Body of pancreas (tissue), 4 donors: ENCODE measurements around the gene ZNF512B. TPM values are rescaled to one million over a fixed set of nuclear protein-coding genes. Genes with fewer than 3 reads are reported as not detected.
"Not testable (repeated sequence)": the region's sequence is repeated elsewhere in the genome, so short reads cannot be mapped to it uniquely, and the experiment has no call there.

Experiments used
- ATAC-seq: fragments of 150-250 bp; one replicate; pipeline ENCODE4 v1.9.1; 2016
- DNase-seq, 4 donors: peaks; one replicate each; pipeline ENCODE4 v3.0.0-alpha.2; 2019
- H3K27ac ChIP-seq, 4 donors: fragments of 200-600 bp; sonication (generic); 1 replicate in 3 of 4; 2 replicates in 1 of 4; pipeline versions ENCODE4 v1.5.1 to v1.6.1; 2016 to 2019; ENCODE audit warnings: mild to moderate bottlenecking in 1 of 4, mixed read lengths in 1 of 4, moderate library complexity in 1 of 4
- H3K27me3 ChIP-seq, 2 donors: fragments of 200-600 bp; sonication (generic); one replicate each; pipeline ENCODE4 v1.6.0; 2016; ENCODE audit warnings: mild to moderate bottlenecking in 1 of 2
- H3K36me3 ChIP-seq, 2 donors: fragments of 200-600 bp; sonication (generic); replicated peaks in 1 of 2; 2 replicates each; pipeline ENCODE4 v1.5.1; 2016; ENCODE audit warnings: low read depth in 2 of 2; ENCODE audit not compliant: insufficient read depth in 1 of 2
- H3K4me1 ChIP-seq: fragments of 200-600 bp; sonication (generic); one replicate; pipeline ENCODE4 v1.6.0; 2016
- H3K4me3 ChIP-seq, 2 donors: fragments of 200-600 bp; sonication (generic); 1 replicate in 1 of 2; 2 replicates in 1 of 2; pipeline ENCODE4 v1.5.1; 2016 to 2019
- H3K9me3 ChIP-seq, 3 donors: fragments of 200-600 bp; sonication (generic); 1 replicate in 2 of 3; 2 replicates in 1 of 3; pipeline ENCODE4 v1.5.1; 2016
- POLR2A ChIP-seq, 3 donors: fragments of 450-650 bp; IDR thresholded peaks; one replicate each; pipeline ENCODE4 v1.6.1; 2016; ENCODE audit warnings: antibody characterized with exemption in 3 of 3, mild to moderate bottlenecking in 2 of 3
- WGBS, 2 donors: methylation state at CpG; one replicate each; pipeline ENCODE4 v1.1.5; 2017; 5-methylcytosine and 5-hydroxymethylcytosine counted together
- intact Hi-C: fragments of 100-400 bp; cut with DNase I; formaldehyde crosslinking; loops from one replicate; pipeline ENCODE4 v1.15.1; 2023
- total RNA-seq, 2 donors: library from RNA; depleted of rRNA; stranded (reverse); fragments of >200 nt; gene quantifications; one replicate each; pipeline ENCODE4 v1.1.0, GENCODE V29; 2016
- TF ChIP-seq, protein P1 (sequence below), 7 experiments: fragments of 450-650 bp in 4 of 7; fragments of 200-600 bp in 3 of 7; sonication (generic) in 3 of 7; IDR thresholded peaks; one replicate each; pipeline ENCODE4 v1.5.1; 2016 to 2019; ENCODE audit warnings: antibody characterized with exemption in 7 of 7

The ZNF512B gene
- total RNA-seq, 2 donors from 2014 or later: 8.0 to 12.5 TPM

DNA sequence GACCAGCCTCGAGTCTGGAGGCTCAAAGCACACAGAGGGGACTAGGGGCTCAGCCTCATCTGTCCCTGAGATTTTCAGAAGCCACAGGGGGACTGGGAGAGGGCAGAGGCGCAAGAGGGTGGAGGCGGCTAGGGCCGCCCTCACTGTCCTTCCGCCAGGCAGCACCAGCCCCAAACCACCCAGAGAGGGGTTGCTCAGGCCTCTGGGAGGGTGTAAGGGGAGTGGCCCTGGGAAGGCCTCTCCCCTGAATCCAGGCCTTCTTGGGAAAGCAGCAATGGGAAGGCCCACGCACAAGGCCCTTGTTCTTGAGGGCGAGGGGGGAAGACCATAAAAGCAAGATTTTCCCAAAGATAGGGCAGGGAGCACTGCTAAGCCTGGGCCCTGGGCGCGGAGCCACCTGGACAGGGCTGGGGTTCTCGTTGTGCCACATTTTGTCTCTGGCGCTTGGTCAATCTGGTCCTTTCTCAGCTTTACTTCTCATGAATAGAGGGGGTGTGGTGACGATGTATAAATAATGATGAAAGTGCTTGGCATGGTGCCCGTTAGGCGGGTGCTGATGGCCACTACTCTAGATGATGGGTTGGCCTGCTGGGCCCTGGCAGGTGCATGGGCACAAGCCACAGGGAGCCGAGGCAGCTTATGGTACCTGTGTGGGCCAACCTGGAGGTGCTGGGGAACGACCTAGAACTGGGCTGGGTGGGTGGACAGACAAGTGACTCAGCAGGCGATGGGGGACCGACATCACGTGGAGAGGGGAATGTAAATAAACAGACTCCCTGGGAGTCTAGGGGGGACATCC, 4.9 kb upstream of the ZNF512B start:
- H3K27me3 ChIP-seq: no peaks in the 10 kb centered on the region
- DNase-seq (peak in 3 of 4 donors; percentile 38 to 54 (median 47)), ATAC-seq (no peak)
- WGBS, 2 donors: 52 to 62% methylated on average over 12 to 19 of the region's 19 CpGs
- H3K9me3 ChIP-seq: no peaks in the 10 kb centered on the region
- TF ChIP-seq, protein P1, sequence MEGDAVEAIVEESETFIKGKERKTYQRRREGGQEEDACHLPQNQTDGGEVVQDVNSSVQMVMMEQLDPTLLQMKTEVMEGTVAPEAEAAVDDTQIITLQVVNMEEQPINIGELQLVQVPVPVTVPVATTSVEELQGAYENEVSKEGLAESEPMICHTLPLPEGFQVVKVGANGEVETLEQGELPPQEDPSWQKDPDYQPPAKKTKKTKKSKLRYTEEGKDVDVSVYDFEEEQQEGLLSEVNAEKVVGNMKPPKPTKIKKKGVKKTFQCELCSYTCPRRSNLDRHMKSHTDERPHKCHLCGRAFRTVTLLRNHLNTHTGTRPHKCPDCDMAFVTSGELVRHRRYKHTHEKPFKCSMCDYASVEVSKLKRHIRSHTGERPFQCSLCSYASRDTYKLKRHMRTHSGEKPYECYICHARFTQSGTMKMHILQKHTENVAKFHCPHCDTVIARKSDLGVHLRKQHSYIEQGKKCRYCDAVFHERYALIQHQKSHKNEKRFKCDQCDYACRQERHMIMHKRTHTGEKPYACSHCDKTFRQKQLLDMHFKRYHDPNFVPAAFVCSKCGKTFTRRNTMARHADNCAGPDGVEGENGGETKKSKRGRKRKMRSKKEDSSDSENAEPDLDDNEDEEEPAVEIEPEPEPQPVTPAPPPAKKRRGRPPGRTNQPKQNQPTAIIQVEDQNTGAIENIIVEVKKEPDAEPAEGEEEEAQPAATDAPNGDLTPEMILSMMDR (IDR thresholded peaks at IDR 0.05): no peak
- no peak for TF ChIP-seq POLR2A (IDR thresholded peaks at IDR 0.05)
- peak overlapping the region in 1 of 4 donors; percentile 35 for H3K27ac ChIP-seq
- H3K4me1 ChIP-seq: peaks cover 29% of the 10 kb centered on the region
- H3K4me3 ChIP-seq: no peak overlapping the region
- intact Hi-C loops: no loop called here
- no peaks in the 10 kb centered on the region for H3K36me3 ChIP-seq

- intact Hi-C loops: no loop called here
- Histone ChIP-seq H3K36me3 (no peaks in the 10 kb centered on the region), H3K9me3 (no peaks in the 10 kb centered on the region), H3K4me3 (no peak overlapping the region), H3K4me1 (peaks cover 30% of the 10 kb centered on the region), H3K27me3 (no peaks in the 10 kb centered on the region), H3K27ac (peak overlapping the region in 2 of 4 donors; percentile 35 to 40)
- TF ChIP-seq, protein P1 (IDR thresholded peaks at IDR 0.05): peak; percentile 94 to 100 (median 97)
- no peak for TF ChIP-seq POLR2A (IDR thresholded peaks at IDR 0.05)
- DNase-seq (peak; percentile 89 to 91 (median 90)), ATAC-seq (peak; percentile 81)
- WGBS, 2 donors: 11 to 15% methylated on average over 25 to 37 of the region's 37 CpGs
Measured at GRCh38 chr20:63973636-63974401, 4.1 kb upstream of the ZNF512B start.

- no peak for ATAC-seq
- intact Hi-C loops: no loop called here
- Histone ChIP-seq H3K9me3 (no peaks in the 10 kb centered on the region), H3K36me3 (no peaks in the 10 kb centered on the region), H3K27ac (peak overlapping the region in 1 of 4 donors; percentile 35), H3K27me3 (no peaks in the 10 kb centered on the region), H3K4me3 (no peak overlapping the region), H3K4me1 (peaks cover 30% of the 10 kb centered on the region)
- DNase-seq: no peak
- 90 to 92% methylated on average over 2 to 3 of the region's 3 CpGs for WGBS, 2 donors
- TF ChIP-seq POLR2A (IDR thresholded peaks at IDR 0.05): no peak
- TF ChIP-seq, protein P1 (IDR thresholded peaks at IDR 0.05): no peak
Measured at GRCh38 chr20:63973160-63973479, 3.4 kb upstream of the ZNF512B start.

GRCh38 chr20:63972312-63973159, 2.8 kb upstream of the ZNF512B start:
- TF ChIP-seq POLR2A (IDR thresholded peaks at IDR 0.05): no peak
- TF ChIP-seq, protein P1 (IDR thresholded peaks at IDR 0.05): no peak
- ATAC-seq (no peak), DNase-seq (peak in 1 of 4 donors; percentile 4)
- Histone ChIP-seq H3K4me1 (peaks cover 30% of the 10 kb centered on the region), H3K36me3 (no peaks in the 10 kb centered on the region), H3K27me3 (no peaks in the 10 kb centered on the region), H3K9me3 (no peaks in the 10 kb centered on the region), H3K27ac (no peak overlapping the region), H3K4me3 (no peak overlapping the region)
- intact Hi-C loops: no loop called here
- 57 to 69% methylated on average over 9 to 18 of the region's 18 CpGs for WGBS, 2 donors

DNA sequence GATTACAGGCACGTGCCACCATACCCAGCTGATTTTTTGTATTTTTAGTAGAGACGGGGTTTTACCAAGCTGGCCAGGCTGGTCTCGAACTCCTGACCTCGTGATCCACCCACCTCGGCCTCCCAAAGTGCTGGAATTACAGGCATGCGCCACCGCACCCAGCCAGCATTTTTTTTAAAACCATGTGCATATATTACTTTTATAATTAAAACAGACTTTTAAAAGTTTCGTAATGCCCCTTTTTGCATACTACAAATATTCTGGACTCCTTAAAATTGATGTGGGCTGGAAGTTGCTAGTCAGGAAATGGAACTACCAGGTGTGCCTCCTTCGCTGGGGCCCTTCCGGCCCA, 2.2 kb upstream of the ZNF512B start:
- ATAC-seq, intact Hi-C loops, DNase-seq, H3K9me3 ChIP-seq, H3K27ac ChIP-seq, H3K36me3 ChIP-seq, H3K4me3 ChIP-seq, H3K27me3 ChIP-seq: not testable (repeated sequence)
- 83 to 86% methylated on average over 10 of the region's 10 CpGs for WGBS, 2 donors
- H3K4me1 ChIP-seq: peaks cover 30% of the 10 kb centered on the region
